K562 (cell line): Measurements from ENCODE around the gene IFFO2. TPM values are rescaled to one million over a fixed set of nuclear protein-coding genes. Genes with fewer than 3 reads are reported as not detected.

ENCODE experiments used
- FOXK1 ChIP-seq: sonication (generic); formaldehyde crosslinking; IDR thresholded peaks from 2 replicates; pipeline ENCODE4 v1.8.0; 2022; ENCODE audit warnings: missing genetic modification reagents, mild to moderate bottlenecking, borderline replicate concordance
- FOXM1 ChIP-seq, 2 experiments: fragments of 450-650 bp in 1 of 2; sonication (generic) in 1 of 2; formaldehyde crosslinking in 1 of 2; IDR thresholded peaks; 2 replicates each; pipeline versions ENCODE4 v1.6.1 to v1.9.0; 2017 to 2022; ENCODE audit warnings: low read depth in 2 of 2, mild to moderate bottlenecking in 2 of 2, missing genetic modification reagents in 1 of 2, moderate library complexity in 1 of 2
- JUNB ChIP-seq: fragments of 450-650 bp; formaldehyde crosslinking; conservative IDR thresholded peaks from 2 replicates; pipeline ENCODE4 v1.4.0; 2020; ENCODE audit warnings: mild to moderate bottlenecking
- MBD2 ChIP-seq: sonication (generic); IDR thresholded peaks from 2 replicates; pipeline ENCODE4 v1.6.1; 2016; ENCODE audit warnings: low read depth, borderline replicate concordance
- NFRKB ChIP-seq: fragments of 450-650 bp; IDR thresholded peaks from 2 replicates; pipeline ENCODE4 v1.6.1; 2016; ENCODE audit warnings: low read depth
- OTX1 ChIP-seq: fragments of 450-650 bp; formaldehyde crosslinking; IDR thresholded peaks from 2 replicates; pipeline ENCODE4 v1.4.0; 2022; ENCODE audit warnings: mild to moderate bottlenecking
- POLR3G ChIP-seq: IDR thresholded peaks from 2 replicates; pipeline ENCODE4 v1.6.1; 2011; ENCODE audit not compliant: insufficient read length, insufficient replicate concordance; ENCODE audit errors: extremely low read depth
- PRMT5 ChIP-seq: sonication (generic); formaldehyde crosslinking; IDR thresholded peaks from 2 replicates; pipeline ENCODE4 v1.5.0; 2020; ENCODE audit warnings: missing genetic modification reagents
- PTBP1 ChIP-seq: fragments of 200-400 bp; formaldehyde crosslinking; IDR thresholded peaks from 2 replicates; pipeline ENCODE4 v1.6.1; 2017; ENCODE audit warnings: low read depth, low read length
- RBM25 ChIP-seq: fragments of 200-400 bp; formaldehyde crosslinking; IDR thresholded peaks from 2 replicates; pipeline ENCODE4 v1.6.1; 2018; ENCODE audit warnings: low read length, low read depth, moderate library complexity; ENCODE audit not compliant: severe bottlenecking
- SP2 ChIP-seq: IDR thresholded peaks from 2 replicates; pipeline ENCODE4 v1.6.1; 2011; ENCODE audit warnings: mild to moderate bottlenecking, low read depth, low read length, moderate library complexity; ENCODE audit not compliant: poor library complexity, severe bottlenecking; ENCODE audit errors: extremely low read depth
- TARDBP ChIP-seq: fragments of 450-650 bp; IDR thresholded peaks from 2 replicates; pipeline ENCODE4 v1.6.1; 2016
- ZC3H11A ChIP-seq: IDR thresholded peaks from 2 replicates; pipeline ENCODE4 v1.6.1; 2012; ENCODE audit warnings: low read depth, low read length, improper control_type of control experiment
- ZNF124 ChIP-seq: sonication (generic); formaldehyde crosslinking; IDR thresholded peaks from 2 replicates; pipeline ENCODE4 v1.8.1; 2022; ENCODE audit warnings: missing genetic modification reagents
- ZNF24 ChIP-seq: fragments of 450-650 bp; IDR thresholded peaks from 2 replicates; pipeline ENCODE4 v1.6.1; 2016
- ZNF408 ChIP-seq: fragments of 250-450 bp; sonication (Bioruptor Pico); IDR thresholded peaks from 2 replicates; pipeline ENCODE4 v1.4.0; 2020; ENCODE audit warnings: low read depth, mild to moderate bottlenecking, moderate library complexity
- ZNF436 ChIP-seq: fragments of 250-450, 450-650 bp; sonication (Bioruptor Pico); formaldehyde crosslinking; IDR thresholded peaks from 2 replicates; pipeline ENCODE4 v1.7.0; 2020; ENCODE audit warnings: mild to moderate bottlenecking
- ZNF668 ChIP-seq: fragments of 250-450 bp; sonication (Bioruptor Pico); IDR thresholded peaks from 2 replicates; pipeline ENCODE4 v1.8.0; 2022; ENCODE audit warnings: mild to moderate bottlenecking, inconsistent platforms
- polyA plus RNA-seq, 8 experiments: library from polyadenylated mRNA; depleted of rRNA in 4 of 8; stranded (reverse) in 5 of 8; unstranded in 3 of 8; fragments of >200 nt; fragmentation: Nextera tagmentation in 2 of 8; fragmentation: Illumina TruSeq in 1 of 8; extraction: Ambion mirVana in 2 of 8; extraction: Trizol in 1 of 8; gene quantifications; 2 replicates each; pipeline versions ENCODE4 v1.2.1 to v1.2.3, GENCODE V29; 2011 to 2014; ENCODE audit warnings: inconsistent platforms in 1 of 8, missing spikeins in 1 of 8
- total RNA-seq, 7 experiments: library from RNA; depleted of rRNA in 6 of 7; stranded (reverse); fragments of >200 nt in 6 of 7; fragmentation: Illumina TruSeq in 2 of 7; extraction: Trizol in 2 of 7; gene quantifications; 2 replicates each; pipeline versions ENCODE4 v1.2.1 to v1.2.3, GENCODE V29; 2011 to 2021; ENCODE audit warnings: low replicate concordance in 1 of 7
- TF ChIP-seq, protein P1 (sequence below): sonication (generic); formaldehyde crosslinking; IDR thresholded peaks from 2 replicates; pipeline ENCODE4 v1.8.0; 2022; ENCODE audit warnings: mild to moderate bottlenecking, missing genetic modification reagents
- TF ChIP-seq, protein P2 (sequence below): fragments of 250-450 bp; sonication (Bioruptor Pico); IDR thresholded peaks from 2 replicates; pipeline ENCODE4 v1.5.0; 2021; ENCODE audit warnings: mild to moderate bottlenecking, moderate library complexity
- TF ChIP-seq, protein P3 (sequence below): fragments of 450-650 bp; conservative IDR thresholded peaks from 2 replicates; pipeline ENCODE4 v1.6.1; 2016; ENCODE audit warnings: missing genetic modification characterization, low read depth, mild to moderate bottlenecking, missing compliant biosample characterization, moderate library complexity
- TF ChIP-seq, protein P4 (sequence below): sonication (generic); formaldehyde crosslinking; IDR thresholded peaks from 2 replicates; pipeline ENCODE4 v1.8.0; 2022; ENCODE audit warnings: missing genetic modification reagents, mild to moderate bottlenecking, moderate library complexity, borderline replicate concordance

IFFO2 gene
- total and polyA plus RNA-seq, 9 of the 15 experiments (the other 6 are each of a cell fraction or from before 2014, with no cell fraction given): 0.15 to 1.0 (median 0.44) TPM; not detected in 2

DNA sequence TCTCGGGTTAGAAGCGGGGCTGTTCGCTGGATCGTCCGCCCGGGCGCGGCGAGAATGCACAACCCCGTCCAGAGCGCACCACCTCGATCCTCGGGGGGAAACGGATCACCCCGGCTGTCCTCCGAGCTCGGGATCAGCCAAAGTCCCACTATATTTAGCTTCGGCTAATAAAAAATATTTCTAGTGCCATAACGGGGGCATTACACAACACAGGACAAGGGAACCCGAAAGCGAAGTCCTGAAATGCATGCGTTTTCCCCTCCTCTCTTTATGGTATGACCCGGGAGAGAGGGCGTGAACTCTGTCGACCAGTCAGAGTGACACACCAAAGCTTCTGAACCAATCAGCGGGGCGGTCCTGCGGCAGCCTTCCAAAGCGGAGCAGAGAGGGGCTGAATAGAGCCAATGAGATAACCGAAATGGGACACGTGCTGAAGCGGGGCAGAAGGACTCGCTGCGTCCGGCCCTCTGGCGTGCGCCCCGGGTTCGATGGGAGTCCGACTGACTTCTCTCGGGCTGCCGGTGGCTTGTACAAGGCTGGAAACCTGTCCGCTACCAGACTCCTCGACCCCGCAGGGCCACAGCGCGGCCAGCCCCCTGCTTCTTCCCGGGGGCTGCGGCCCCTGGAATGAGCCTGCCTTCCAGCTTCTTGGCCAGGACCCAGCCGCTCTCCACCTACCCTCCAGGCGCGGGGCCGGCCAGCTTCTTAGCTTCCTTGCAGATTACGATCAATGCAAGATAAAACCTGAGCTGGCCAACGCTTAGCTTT, 53.8 kb downstream of the IFFO2 start, which contains the start of gene ALDH4A1 (continued):
- TF ChIP-seq, protein P1, sequence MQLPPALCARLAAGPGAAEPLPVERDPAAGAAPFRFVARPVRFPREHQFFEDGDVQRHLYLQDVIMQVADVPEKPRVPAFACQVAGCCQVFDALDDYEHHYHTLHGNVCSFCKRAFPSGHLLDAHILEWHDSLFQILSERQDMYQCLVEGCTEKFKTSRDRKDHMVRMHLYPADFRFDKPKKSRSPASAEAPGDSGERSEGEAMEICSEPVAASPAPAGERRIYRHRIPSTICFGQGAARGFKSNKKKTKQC (CRISPR knock-in tag): peak; percentile 82; the same call in 1 of the 2 replicates
- TF ChIP-seq RBM25 (no peak), ZNF436 (CRISPR knock-in tag) (no peak), OTX1 (CRISPR knock-in tag) (no peak), PRMT5 (CRISPR knock-in tag) (no peak), FOXK1 (CRISPR knock-in tag) (0 out of 2 replicates have a peak, but pooled peaks have one; percentile 60), TARDBP (0 out of 2 replicates have a peak, but pooled peaks have one; percentile 73), MBD2 (peak; percentile 97), FOXM1 (IDR thresholded peaks at IDR 0.05; ENCODE audit: low read depth) (0 out of 2 replicates have a peak, but pooled peaks have one; percentile 27), FOXM1 (CRISPR knock-in tag; IDR thresholded peaks at IDR 0.05; ENCODE audit: low read depth) (no peak), ZNF668 (CRISPR knock-in tag) (no peak), SP2 (peak; percentile 30), ZC3H11A (no peak), POLR3G (no peak), NFRKB (no peak), JUNB (CRISPR knock-in tag) (no peak), PTBP1 (no peak), ZNF24 (no peak), ZNF408 (CRISPR knock-in tag) (no peak), ZNF124 (CRISPR knock-in tag) (no peak)
- TF ChIP-seq, protein P2, sequence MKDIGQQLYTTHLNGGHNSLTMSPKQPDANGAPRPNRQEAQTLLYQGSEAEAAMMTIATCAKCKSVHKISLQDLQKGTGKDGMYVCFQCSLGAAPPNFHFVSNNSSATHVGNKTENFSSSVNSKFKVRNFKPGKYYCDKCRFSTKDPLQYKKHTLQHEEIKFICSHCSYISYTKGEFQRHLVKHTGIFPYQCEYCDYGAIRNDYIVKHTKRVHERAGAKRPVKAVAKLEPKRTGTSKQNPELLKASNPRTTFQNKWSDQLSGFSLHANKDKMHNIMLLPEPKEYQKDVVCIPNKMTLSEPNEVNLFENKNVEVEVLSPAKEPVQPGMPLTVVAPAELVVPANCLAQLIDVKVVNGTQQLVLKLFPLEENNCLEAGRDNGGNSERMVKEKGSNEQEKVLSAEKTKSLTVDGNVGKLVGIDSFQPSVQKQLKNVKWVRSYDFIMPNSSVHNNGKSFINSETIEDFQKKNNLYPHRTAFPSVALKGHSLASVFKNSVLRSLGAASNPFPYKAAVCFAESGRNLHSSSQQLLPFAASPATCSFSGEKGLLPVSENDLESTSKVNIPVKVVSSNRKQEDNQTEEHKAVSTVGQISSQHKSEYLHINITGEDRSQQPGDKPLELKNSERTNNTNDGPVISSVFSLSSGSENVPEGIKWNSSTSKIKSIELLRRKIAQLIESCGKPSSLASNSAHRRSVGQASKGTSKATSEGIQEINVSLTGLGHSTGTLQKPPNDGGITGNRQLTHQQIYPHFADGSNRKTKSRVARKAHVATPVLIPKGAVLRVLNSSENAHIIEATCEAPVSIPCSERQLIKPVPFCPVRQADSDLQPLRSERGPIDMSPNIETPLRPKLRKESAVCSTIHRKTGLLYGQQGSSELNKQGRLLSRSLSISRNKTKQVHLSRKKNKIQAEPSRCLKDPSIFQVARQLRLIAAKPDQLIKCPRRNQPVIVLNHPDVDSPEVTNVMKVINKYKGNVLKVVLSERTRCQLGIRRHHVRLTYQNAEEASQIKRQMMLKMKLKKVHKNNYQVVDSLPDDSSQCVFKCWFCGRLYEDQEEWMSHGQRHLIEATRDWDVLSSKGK: no peak
- TF ChIP-seq, protein P3, sequence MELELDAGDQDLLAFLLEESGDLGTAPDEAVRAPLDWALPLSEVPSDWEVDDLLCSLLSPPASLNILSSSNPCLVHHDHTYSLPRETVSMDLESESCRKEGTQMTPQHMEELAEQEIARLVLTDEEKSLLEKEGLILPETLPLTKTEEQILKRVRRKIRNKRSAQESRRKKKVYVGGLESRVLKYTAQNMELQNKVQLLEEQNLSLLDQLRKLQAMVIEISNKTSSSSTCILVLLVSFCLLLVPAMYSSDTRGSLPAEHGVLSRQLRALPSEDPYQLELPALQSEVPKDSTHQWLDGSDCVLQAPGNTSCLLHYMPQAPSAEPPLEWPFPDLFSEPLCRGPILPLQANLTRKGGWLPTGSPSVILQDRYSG: no peak
- TF ChIP-seq, protein P4, sequence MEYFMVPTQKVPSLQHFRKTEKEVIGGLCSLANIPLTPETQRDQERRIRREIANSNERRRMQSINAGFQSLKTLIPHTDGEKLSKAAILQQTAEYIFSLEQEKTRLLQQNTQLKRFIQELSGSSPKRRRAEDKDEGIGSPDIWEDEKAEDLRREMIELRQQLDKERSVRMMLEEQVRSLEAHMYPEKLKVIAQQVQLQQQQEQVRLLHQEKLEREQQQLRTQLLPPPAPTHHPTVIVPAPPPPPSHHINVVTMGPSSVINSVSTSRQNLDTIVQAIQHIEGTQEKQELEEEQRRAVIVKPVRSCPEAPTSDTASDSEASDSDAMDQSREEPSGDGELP (CRISPR knock-in tag): peak; percentile 77; the same call in 1 of the 2 replicates
